ENCODE measurements around the gene FANCM.
"Not testable (repeated sequence)": the region's sequence is repeated elsewhere in the genome, so short reads cannot be mapped to it uniquely, and the experiment has no call there.

The FANCM gene

DNA sequence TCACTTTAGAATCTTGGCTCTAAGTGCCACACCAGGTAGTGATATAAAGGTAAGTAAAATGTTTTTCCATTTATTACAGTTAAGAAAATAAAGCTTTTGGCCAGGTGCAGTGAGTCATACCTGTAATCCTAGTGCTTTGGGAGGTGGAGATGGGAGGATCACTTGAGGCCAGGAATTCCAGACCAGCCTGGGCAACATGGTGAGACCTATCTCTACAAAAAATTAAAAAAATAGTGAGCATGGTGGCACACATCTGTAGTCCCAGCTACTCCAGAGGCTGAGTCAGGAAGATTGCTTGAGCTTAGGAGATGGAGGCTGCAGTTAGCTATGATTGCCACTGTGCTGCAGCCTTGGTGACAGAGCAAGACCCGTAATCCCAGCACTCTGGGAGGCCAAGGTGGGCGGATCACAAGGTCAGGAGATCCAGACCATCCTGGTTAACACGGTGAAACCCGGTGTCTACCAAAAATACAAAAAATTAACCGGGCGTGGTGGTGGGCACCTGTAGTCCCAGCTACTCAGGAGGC is 5.0 kb downstream of the FANCM start:
- no peak overlapping the region for H3K4me3 ChIP-seq (ENCODE audit: low read length)
- no peak for DNase-seq (ENCODE audit: low read depth, low spot score)

- H3K4me3 ChIP-seq (ENCODE audit: low read length); DNase-seq (ENCODE audit: low read depth, low spot score): not testable (repeated sequence)
Measured at GRCh38 chr14:45142083-45142482, 6.4 kb downstream of the FANCM start.

DNA sequence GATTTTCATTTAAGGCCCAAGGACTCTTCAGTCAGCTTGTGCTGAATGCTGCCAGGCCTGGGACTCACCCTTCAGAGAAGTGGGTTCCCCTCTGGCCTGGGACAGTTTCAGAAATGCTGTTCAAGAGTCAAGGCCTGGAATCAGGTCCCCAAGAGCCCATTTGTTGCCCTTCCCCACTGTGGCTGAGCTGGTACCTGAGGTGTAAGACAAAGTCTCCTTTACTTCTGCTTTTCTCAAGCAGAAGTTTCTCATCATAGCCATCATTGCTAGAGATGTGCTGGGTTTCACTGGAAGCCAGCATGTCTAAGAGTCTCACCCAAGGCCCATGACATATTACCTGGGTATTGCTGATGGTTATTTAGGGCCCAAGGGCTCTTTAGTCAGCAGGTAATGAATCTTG is 8.9 kb downstream of the FANCM start:
- H3K4me3 ChIP-seq (ENCODE audit: low read length): no peak overlapping the region
- no peak for DNase-seq (ENCODE audit: low read depth, low spot score)

DNA sequence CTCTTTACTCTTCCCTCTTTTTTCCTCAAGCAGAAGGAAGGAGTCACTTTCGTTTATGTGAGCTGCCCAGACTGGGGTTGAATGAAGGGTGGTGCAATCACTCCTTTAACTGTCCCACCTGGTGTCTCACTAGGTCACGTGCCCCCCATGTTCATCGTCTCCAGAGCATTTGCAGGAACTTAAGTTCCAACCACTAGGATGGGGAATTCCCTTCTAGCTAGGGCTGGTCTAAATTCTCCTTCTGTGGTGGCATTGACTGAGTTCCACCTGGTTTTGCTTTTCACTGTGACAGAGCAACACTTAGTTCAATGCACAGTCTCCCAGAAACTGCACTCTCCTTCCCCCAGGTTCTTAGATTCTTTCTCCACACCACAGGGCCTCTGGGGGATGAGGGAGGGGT is 9.5 kb downstream of the FANCM start:
- no peak for DNase-seq (ENCODE audit: low read depth, low spot score)

DNA sequence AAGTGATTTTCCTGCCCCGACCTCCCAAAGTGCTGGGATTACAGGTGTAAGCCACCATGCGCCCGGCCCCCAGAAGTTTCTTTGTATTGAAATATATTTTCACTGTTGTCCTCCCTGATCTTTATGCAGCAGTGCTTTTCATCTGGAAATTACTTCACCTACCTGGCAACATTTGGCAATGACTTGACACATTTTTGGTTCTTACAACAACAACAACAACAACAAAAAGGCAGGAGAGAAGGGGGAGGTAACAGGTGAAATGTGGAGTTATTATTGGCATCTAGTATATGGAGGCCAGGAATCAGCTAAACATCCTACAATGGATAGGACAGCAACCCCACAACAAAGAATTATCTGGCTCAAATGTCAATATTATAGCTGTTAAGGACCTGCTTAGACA is 13.9 kb downstream of the FANCM start:
- DNase-seq (ENCODE audit: low read depth, low spot score): no peak
- no peak overlapping the region for H3K4me3 ChIP-seq (ENCODE audit: low read length)

More for the DNA sequence above, 9.5 kb downstream of the FANCM start:
- H3K4me3 ChIP-seq (ENCODE audit: low read length): no peak overlapping the region

DNA sequence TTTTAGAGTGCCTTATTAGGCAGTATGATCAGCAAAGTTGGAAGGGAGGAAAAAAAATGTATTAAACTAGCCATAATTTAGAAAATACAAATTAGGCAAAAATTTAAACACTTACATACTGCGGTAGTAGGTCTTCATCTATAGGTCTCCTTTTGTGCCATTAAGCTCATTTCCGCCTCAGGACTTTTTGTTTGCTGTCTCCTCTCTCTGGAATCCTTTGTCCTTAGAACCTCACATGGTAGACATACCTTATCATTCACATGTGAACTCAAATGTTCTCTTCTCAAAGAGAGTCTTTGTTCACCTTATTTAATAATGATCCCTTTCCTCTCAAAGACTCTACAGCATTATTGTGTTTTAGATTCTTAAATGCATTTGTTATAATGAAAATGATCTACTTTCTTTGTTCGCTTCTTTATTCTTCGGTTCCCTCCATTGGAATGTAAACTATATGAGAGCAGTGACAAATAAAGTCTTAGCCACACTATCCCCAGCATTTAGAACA is 14.7 kb downstream of the FANCM start:
- H3K4me3 ChIP-seq (ENCODE audit: low read length): no peak overlapping the region

DNA sequence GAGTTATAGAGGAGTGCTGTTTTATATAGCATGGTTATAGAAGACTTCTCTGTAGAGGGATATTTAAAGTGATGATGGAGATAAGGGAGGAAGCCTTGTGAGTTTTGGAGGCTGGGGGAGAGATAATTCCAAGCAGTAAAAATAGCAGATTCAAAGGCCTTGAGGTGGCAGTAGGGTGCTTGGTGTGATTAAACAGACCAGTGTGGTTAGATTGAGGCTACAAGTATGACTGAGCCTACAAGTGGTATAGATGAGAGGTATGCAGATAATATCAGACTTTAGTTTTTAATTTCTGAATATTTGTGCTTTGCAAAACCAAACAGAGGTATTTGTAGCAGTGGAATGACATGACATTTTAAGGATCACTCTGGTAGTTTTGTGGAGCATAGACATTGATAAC is 20.3 kb downstream of the FANCM start:
- no peak overlapping the region for H3K4me3 ChIP-seq (ENCODE audit: low read length)
- no peak for DNase-seq (ENCODE audit: low read depth, low spot score)

More for the DNA sequence above, 14.7 kb downstream of the FANCM start:
- DNase-seq (ENCODE audit: low read depth, low spot score): no peak

- DNase-seq (ENCODE audit: low read depth, low spot score): no peak
- H3K4me3 ChIP-seq (ENCODE audit: low read length): no peak overlapping the region
Measured at GRCh38 chr14:45169906-45170305, 34.2 kb downstream of the FANCM start.

DNA sequence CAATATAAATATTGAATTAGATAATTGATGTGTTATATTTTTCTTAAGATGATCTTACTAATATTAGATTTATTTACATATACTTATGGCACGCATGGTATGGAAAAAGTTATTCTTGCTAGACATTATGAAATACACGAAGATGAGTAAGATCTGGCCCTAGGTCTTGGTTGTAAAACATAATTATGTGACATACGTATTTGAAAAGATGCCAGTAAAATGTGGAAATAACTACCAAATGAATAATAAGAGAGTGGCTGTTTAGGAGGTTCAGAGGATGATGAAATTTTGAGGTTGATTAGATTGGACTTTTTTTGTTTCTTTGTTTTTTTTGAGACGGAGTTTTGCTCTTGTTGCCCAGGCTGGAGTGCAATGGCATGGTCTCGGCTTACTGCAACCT is 41.3 kb downstream of the FANCM start:
- DNase-seq (ENCODE audit: low read depth, low spot score): no peak
- H3K4me3 ChIP-seq (ENCODE audit: low read length): no peak overlapping the region

DNA sequence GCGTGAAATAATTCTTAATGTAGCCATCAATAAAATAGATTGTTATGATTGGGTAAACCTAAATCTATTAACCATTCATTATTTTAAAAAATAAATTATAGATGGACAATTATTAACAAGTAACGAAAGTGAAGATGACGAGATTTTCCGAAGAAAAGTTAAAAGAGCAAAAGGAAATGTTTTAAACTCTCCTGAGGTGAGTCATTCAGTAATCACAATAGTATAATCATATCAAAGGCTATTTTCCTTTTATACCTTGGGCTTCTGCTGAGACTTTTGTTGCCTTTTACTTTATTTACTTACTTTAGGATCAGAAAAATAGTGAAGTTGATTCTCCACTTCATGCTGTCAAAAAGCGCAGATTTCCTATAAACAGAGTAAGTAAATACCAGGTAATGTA is 45.6 kb downstream of the FANCM start:
- H3K4me3 ChIP-seq (ENCODE audit: low read length): no peak overlapping the region

GRCh38 chr14:45181806-45182205 is 46.1 kb downstream of the FANCM start:
- H3K4me3 ChIP-seq (ENCODE audit: low read length): no peak overlapping the region
- DNase-seq (ENCODE audit: low read depth, low spot score): no peak

More for the DNA sequence above, 45.6 kb downstream of the FANCM start:
- DNase-seq (ENCODE audit: low read depth, low spot score): no peak

DNA sequence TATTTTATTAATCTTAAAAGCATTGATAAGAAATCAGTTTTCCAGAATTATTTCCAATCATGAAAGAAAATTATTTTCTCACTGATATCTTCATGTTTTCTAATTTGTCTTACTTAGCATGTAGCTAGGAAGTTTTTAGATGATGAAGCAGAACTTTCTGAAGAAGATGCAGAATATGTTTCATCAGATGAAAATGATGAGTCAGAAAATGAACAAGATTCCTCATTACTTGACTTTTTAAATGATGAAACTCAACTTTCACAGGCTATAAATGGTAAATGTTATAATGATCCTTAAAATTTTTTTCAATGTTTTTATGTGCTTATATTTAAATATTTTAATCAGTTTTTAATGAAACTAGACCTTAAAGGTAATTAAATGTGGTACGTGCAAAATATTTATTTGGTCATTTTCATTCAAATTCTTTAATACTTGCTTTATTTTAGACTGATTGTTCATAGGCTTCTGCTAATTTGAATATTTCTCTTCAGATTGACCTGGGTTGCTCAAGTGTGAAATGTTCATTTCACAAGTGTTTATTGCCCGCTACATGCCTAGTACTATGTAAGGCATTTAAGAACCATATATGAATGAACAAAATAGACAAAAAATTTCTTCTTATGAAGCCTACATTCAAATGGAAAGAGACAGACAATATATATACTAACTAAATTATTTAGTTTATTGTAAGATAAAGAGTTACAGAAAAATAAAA is 49.5 kb downstream of the FANCM start:
- no peak overlapping the region for H3K4me3 ChIP-seq (ENCODE audit: low read length)
- DNase-seq (ENCODE audit: low read depth, low spot score): no peak

GRCh38 chr14:45194964-45195363 is 59.2 kb downstream of the FANCM start:
- H3K4me3 ChIP-seq (ENCODE audit: low read length): no peak overlapping the region
- no peak for DNase-seq (ENCODE audit: low read depth, low spot score)

- no peak for DNase-seq (ENCODE audit: low read depth, low spot score)
- no peak overlapping the region for H3K4me3 ChIP-seq (ENCODE audit: low read length)
Measured at GRCh38 chr14:45198551-45198950, 62.8 kb downstream of the FANCM start.

- no peak for DNase-seq (ENCODE audit: low read depth, low spot score)
- H3K4me3 ChIP-seq (ENCODE audit: low read length): no peak overlapping the region
Measured at GRCh38 chr14:45199230-45199629, 63.5 kb downstream of the FANCM start.

GRCh38 chr14:45201905-45202304 is 66.2 kb downstream of the FANCM start:
- DNase-seq (ENCODE audit: low read depth, low spot score): peak; percentile 88
- H3K4me3 ChIP-seq (ENCODE audit: low read length): no peak overlapping the region

DNA sequence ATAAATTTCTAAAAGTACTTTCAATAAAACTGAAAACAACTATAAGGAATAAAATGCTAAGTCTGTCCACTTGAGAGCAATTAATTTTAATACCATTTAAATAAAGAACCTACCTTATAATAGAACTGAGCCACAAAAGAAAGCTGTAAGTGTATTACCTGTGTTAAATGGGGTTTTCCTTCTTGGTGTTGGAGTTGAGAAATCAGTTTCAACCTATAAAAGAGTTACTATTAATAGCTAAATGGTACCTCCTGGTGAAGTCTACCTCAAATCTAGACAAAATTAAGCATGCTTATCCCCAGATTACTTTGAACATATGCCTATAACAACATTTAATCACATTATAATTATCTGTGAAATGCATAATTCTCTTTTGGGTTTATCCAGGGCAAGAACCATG is 68.5 kb downstream of the FANCM start:
- no peak for DNase-seq (ENCODE audit: low read depth, low spot score)
- H3K4me3 ChIP-seq (ENCODE audit: low read length): no peak overlapping the region

DNA sequence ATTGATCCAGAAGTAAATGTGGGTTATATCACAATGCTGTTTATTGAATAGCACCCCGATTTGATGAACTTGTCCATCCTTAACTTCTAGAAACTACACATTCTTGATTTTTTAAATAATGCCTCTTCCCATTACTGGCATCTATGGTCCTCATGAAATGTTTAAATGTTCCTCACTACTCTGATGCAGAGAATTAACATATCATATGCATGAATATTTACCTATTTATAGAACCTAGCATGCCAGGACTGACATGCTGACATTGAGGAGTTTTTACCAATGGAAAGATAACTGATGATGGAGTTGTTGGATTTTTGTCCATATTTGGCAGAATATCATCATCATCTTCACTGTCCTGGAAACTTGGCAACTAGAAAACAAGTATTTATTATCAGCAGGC is 74.4 kb downstream of the FANCM start:
- no peak for DNase-seq (ENCODE audit: low read depth, low spot score)
- no peak overlapping the region for H3K4me3 ChIP-seq (ENCODE audit: low read length)

DNA sequence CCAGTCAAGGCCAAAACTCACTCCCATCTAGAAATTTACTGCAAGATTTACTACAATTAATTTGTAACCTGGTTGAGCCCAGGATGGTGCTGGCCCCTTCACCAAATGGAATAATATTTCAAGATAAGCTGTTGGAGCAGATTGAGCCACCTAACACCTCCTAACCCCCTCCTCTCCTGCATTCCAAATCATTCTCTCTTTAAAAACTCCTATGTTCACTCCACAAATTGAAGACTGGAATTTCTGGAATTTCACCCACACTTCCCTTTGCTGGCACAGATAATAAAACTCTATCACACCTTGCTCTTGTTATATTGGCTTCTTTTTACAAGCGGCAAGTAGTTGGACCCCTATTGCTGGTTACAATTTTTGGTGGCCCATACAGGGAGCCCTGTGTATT is 75.6 kb downstream of the FANCM start:
- no peak overlapping the region for H3K4me3 ChIP-seq (ENCODE audit: low read length)
- no peak for DNase-seq (ENCODE audit: low read depth, low spot score)

GRCh38 chr14:45212231-45212630 is 76.5 kb downstream of the FANCM start:
- no peak for DNase-seq (ENCODE audit: low read depth, low spot score)
- H3K4me3 ChIP-seq (ENCODE audit: low read length): no peak overlapping the region

DNA sequence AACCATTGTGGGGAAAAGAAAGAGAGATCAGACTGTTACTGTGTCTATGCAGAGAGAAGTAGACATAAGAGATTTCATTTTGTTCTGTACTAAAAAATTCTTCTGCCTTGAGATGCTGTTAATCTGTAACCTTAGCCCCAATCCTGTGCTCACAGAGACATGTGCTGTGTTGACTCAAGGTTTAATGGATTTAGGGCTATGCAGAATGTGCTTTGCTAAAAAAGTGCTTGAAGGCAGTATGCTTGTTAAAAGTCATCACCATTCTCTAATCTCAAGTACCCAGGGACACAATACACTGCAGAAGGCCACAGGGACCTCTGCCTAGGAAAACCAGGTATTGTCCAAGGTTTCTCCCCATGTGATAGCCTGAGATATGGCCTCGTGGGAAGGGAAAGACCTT is 78.0 kb downstream of the FANCM start:
- not testable (repeated sequence) for DNase-seq (ENCODE audit: low read depth, low spot score); H3K4me3 ChIP-seq (ENCODE audit: low read length)
